Central memory CD8-positive, alpha-beta T cell (primary cell): ENCODE data around the gene CADM3.

ENCODE experiments used
- ATAC-seq: fragments of 150-1000 bp; cut with Tn5 transposase; replicated peaks from 2 replicates; pipeline ENCODE4 v1.10.0; 2022; ENCODE audit warnings: mild to moderate bottlenecking, moderate FRiP score, moderate number of reproducible peaks; ENCODE audit not compliant: poor library complexity, severe bottlenecking; ENCODE audit errors: extremely low read depth
- DNase-seq, 2 donors: peaks; one replicate each; pipeline ENCODE4 v3.0.0; 2021; ENCODE audit warnings: low spot score in 2 of 2
- H3K27ac Mint-ChIP-seq: one replicate; pipeline ENCODE4 v1.8.0; 2022; ENCODE audit warnings: low read depth, mild to moderate bottlenecking, moderate library complexity, mixed read lengths
- H3K27me3 Mint-ChIP-seq: one replicate; pipeline ENCODE4 v1.8.0; 2022; ENCODE audit warnings: mixed read lengths
- H3K36me3 Mint-ChIP-seq: one replicate; pipeline ENCODE4 v1.8.0; 2022; ENCODE audit warnings: mild to moderate bottlenecking, moderate library complexity, mixed read lengths; ENCODE audit not compliant: insufficient read depth
- H3K4me1 Mint-ChIP-seq: one replicate; pipeline ENCODE4 v1.8.0; 2022; ENCODE audit warnings: mixed read lengths
- H3K4me3 Mint-ChIP-seq: one replicate; pipeline ENCODE4 v1.8.0; 2022; ENCODE audit warnings: mild to moderate bottlenecking, moderate library complexity, mixed read lengths
- H3K9me3 Mint-ChIP-seq: one replicate; pipeline ENCODE4 v1.8.0; 2022; ENCODE audit warnings: mixed read lengths

CADM3 gene, protein sequence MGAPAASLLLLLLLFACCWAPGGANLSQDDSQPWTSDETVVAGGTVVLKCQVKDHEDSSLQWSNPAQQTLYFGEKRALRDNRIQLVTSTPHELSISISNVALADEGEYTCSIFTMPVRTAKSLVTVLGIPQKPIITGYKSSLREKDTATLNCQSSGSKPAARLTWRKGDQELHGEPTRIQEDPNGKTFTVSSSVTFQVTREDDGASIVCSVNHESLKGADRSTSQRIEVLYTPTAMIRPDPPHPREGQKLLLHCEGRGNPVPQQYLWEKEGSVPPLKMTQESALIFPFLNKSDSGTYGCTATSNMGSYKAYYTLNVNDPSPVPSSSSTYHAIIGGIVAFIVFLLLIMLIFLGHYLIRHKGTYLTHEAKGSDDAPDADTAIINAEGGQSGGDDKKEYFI

DNA sequence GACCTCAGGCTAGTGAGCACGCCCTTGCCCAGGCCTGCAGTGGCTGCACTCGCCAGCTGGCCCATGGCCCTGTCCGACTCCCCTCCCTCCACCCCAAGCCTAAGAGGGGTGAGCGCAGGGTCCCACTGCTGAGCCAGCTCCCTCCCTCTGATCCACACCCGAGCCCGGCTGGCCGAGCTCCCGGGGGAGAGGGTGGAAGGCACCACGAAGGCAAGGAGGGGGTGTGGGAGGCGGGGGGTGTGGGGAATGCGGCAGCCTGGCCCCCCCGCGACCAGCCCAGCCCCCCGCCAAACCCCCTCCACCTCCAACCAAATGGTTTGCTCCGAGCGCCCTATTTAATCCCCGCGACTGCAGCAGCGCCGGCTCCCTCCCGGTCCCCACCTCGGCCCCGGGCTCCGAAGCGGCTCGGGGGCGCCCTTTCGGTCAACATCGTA is at the start of gene CADM3:
Gene CADM3 (plus strand): TSS at position 362 of the 434 bp plus-strand sequence. CDS start 151 bp downstream, outside the sequence.
- no peak for ATAC-seq
- Mint-ChIP-seq H3K4me3 (no peak within 1 kb of the TSS), H3K4me1 (peaks cover 11% of the 10 kb centered on the region), H3K9me3 (no peaks in the 10 kb centered on the region), H3K36me3 (peaks cover 2% of the 10 kb centered on the region), H3K27ac (no peak within 1 kb of the TSS), H3K27me3 (peaks cover 89% of the 10 kb centered on the region)
- DNase-seq, result no peak

- peaks cover 50% of the 10 kb centered on the region for H3K27me3 Mint-ChIP-seq
- no peak overlapping the region for H3K4me3 Mint-ChIP-seq
- DNase-seq (no peak), ATAC-seq (no peak)
- no peaks in the 10 kb centered on the region for H3K4me1 Mint-ChIP-seq
- H3K36me3 Mint-ChIP-seq, result no peaks in the 10 kb centered on the region
- H3K27ac Mint-ChIP-seq, result no peak overlapping the region
- H3K9me3 Mint-ChIP-seq, result no peaks in the 10 kb centered on the region
Observed at GRCh38 chr1:159122005-159122621, 49.3 kb upstream of the CADM3 start.

GRCh38 chr1:159123587-159123986 is 47.8 kb upstream of the CADM3 start:
- Mint-ChIP-seq H3K9me3 (no peaks in the 10 kb centered on the region), H3K4me1 (no peaks in the 10 kb centered on the region), H3K27me3 (peaks cover 48% of the 10 kb centered on the region), H3K4me3 (no peak overlapping the region), H3K36me3 (no peaks in the 10 kb centered on the region), H3K27ac (no peak overlapping the region)
- DNase-seq (no peak), ATAC-seq (no peak)

- H3K27me3 Mint-ChIP-seq, result no peaks in the 10 kb centered on the region
- no peaks in the 10 kb centered on the region for H3K4me1 Mint-ChIP-seq
- no peaks in the 10 kb centered on the region for H3K36me3 Mint-ChIP-seq
- peak; percentile 45 to 52 for DNase-seq
- no peak overlapping the region for H3K4me3 Mint-ChIP-seq
- no peak for ATAC-seq
- no peak overlapping the region for H3K27ac Mint-ChIP-seq
- no peaks in the 10 kb centered on the region for H3K9me3 Mint-ChIP-seq
Observed at GRCh38 chr1:159132271-159132881, 39.0 kb upstream of the CADM3 start.

DNA sequence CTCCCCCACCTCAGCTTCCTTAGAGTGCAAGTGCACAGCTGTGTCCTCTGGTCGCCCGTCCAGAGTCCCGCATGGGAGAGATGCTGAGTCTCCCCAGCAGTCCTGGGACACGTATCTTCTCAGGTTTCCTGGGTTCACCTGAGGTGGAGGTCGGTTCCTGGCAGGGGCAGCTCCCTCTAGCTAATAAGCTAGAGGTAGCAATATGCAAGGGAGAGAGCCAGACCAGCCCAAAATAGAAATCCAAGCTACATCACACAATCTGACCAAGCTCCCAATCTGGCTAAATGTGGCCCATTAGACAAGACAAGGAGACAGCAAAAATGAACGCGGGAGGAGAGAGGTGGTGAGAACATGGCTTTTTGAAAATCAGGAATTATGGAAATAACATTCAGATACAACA is 30.9 kb upstream of the CADM3 start:
- H3K4me3 Mint-ChIP-seq, result no peak overlapping the region
- no peak overlapping the region for H3K27ac Mint-ChIP-seq
- no peaks in the 10 kb centered on the region for H3K9me3 Mint-ChIP-seq
- H3K4me1 Mint-ChIP-seq, result no peaks in the 10 kb centered on the region
- no peak for DNase-seq
- H3K36me3 Mint-ChIP-seq, result no peaks in the 10 kb centered on the region
- ATAC-seq, result no peak
- peaks cover 17% of the 10 kb centered on the region for H3K27me3 Mint-ChIP-seq

DNA sequence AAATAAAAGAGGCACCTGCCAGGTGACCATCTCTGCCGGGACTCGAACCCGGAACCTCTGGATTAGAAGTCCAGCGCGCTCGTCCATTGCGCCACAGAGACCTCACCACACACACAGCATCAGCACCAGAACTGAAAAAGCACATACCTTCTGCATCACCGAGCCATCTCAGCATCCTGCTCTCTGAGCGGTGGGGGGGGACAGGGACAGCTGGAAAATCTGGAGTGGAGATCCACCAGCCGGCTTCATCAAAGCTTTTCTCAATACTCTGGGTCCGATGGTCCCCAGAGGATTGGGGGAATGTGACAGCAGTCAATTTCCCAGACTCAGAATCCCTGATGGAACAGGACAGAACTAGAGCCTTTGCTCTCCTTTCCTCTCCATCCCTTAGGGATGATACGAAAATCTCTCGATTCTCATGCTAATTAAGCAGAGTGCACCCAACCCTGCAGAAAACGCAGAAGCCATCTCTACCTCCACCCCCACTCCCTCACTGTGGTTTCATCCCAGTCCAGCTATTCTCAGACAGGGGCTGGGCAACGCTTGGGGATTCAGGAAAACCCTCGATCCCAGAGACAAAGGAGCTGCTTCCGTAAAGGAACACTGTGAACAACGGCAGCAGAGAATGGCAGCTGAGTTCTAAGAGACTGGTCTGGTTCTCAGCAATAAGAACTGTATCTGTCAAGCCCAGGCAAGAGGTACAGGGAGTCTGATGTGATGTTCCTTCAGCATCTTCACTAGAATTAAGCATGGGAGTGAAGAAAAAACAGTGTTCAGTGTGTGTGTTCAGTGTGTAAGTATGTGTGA is 29.6 kb upstream of the CADM3 start:
- no peaks in the 10 kb centered on the region for H3K36me3 Mint-ChIP-seq
- DNase-seq (no peak), ATAC-seq (no peak)
- no peaks in the 10 kb centered on the region for H3K4me1 Mint-ChIP-seq
- H3K4me3 Mint-ChIP-seq, result no peak overlapping the region
- no peaks in the 10 kb centered on the region for H3K9me3 Mint-ChIP-seq
- H3K27ac Mint-ChIP-seq, result no peak overlapping the region
- H3K27me3 Mint-ChIP-seq, result peaks cover 27% of the 10 kb centered on the region

GRCh38 chr1:159142391-159142663 is 29.1 kb upstream of the CADM3 start:
- DNase-seq (no peak), ATAC-seq (no peak)
- H3K4me3 Mint-ChIP-seq, result no peak overlapping the region
- H3K36me3 Mint-ChIP-seq, result no peaks in the 10 kb centered on the region
- H3K27ac Mint-ChIP-seq, result no peak overlapping the region
- no peaks in the 10 kb centered on the region for H3K9me3 Mint-ChIP-seq
- peaks cover 31% of the 10 kb centered on the region for H3K27me3 Mint-ChIP-seq
- H3K4me1 Mint-ChIP-seq, result no peaks in the 10 kb centered on the region

GRCh38 chr1:159142726-159143510 is 28.5 kb upstream of the CADM3 start:
- Mint-ChIP-seq H3K27ac (no peak overlapping the region), H3K4me1 (no peaks in the 10 kb centered on the region), H3K27me3 (peaks cover 29% of the 10 kb centered on the region), H3K9me3 (no peaks in the 10 kb centered on the region), H3K4me3 (no peak overlapping the region), H3K36me3 (no peaks in the 10 kb centered on the region)
- DNase-seq, result no peak
- ATAC-seq, result no peak

- Mint-ChIP-seq H3K36me3 (no peaks in the 10 kb centered on the region), H3K4me1 (no peaks in the 10 kb centered on the region)
- no peak for DNase-seq
Observed at GRCh38 chr1:159144571-159144970, 26.8 kb upstream of the CADM3 start.

DNA sequence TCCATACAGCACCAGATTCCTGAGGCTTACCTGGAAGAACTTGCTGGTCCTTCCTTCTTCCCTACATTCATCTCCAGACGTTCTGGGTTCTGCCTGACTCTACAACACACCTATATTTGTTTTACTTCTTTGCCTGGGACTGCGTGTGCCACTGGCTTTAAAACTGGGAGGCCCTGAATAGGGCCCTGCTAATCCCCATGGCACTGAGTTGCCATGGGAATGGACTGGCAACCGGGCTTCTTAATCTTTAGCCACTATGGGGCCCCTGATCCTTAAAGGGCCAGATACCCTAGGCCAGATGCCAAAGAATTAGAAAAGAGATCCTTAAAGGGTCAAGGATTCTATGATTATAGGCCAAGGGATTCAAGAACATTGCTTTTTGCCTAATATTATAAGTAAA is 24.4 kb upstream of the CADM3 start:
- ATAC-seq (no peak), DNase-seq (no peak)
- H3K27ac Mint-ChIP-seq, result no peak overlapping the region
- no peaks in the 10 kb centered on the region for H3K4me1 Mint-ChIP-seq
- no peaks in the 10 kb centered on the region for H3K36me3 Mint-ChIP-seq
- no peaks in the 10 kb centered on the region for H3K9me3 Mint-ChIP-seq
- H3K27me3 Mint-ChIP-seq, result peaks cover 34% of the 10 kb centered on the region
- H3K4me3 Mint-ChIP-seq, result no peak overlapping the region

More at GRCh38 chr1:159144571-159144970, 26.8 kb upstream of the CADM3 start:
- ATAC-seq, result no peak
- H3K9me3 Mint-ChIP-seq, result no peaks in the 10 kb centered on the region
- H3K27ac Mint-ChIP-seq, result no peak overlapping the region
- peaks cover 21% of the 10 kb centered on the region for H3K27me3 Mint-ChIP-seq
- no peak overlapping the region for H3K4me3 Mint-ChIP-seq

GRCh38 chr1:159152031-159152430 is 19.4 kb upstream of the CADM3 start:
- Mint-ChIP-seq H3K4me3 (no peak overlapping the region), H3K36me3 (peaks cover 1% of the 10 kb centered on the region), H3K4me1 (no peaks in the 10 kb centered on the region), H3K27ac (no peak overlapping the region), H3K9me3 (no peaks in the 10 kb centered on the region), H3K27me3 (peaks cover 59% of the 10 kb centered on the region)
- DNase-seq (no peak), ATAC-seq (no peak)
